NCI-H1105 (cell line): ENCODE measurements around the gene LAMB4.

ENCODE experiments used
- DNase-seq: peaks from one replicate; lab custom pipeline; 2025; lab: John Stamatoyannopoulos, UW

LAMB4 gene

GRCh38 chr7:108104324-108104723 is 25.8 kb downstream of the LAMB4 start:
- DNase-seq = no peak

- no peak for DNase-seq
Observed at GRCh38 chr7:108103558-108104298, 26.4 kb downstream of the LAMB4 start.

- DNase-seq = no peak
Observed at GRCh38 chr7:108102671-108103312, 27.4 kb downstream of the LAMB4 start.

GRCh38 chr7:108101759-108102158 is 28.4 kb downstream of the LAMB4 start:
- DNase-seq = no peak

- DNase-seq = no peak
Observed at GRCh38 chr7:108099713-108100112, 30.4 kb downstream of the LAMB4 start.

- DNase-seq = no peak
Observed at GRCh38 chr7:108097703-108098102, 32.5 kb downstream of the LAMB4 start.

- DNase-seq = no peak
Observed at GRCh38 chr7:108096996-108097395, 33.2 kb downstream of the LAMB4 start.

- DNase-seq = no peak
Observed at GRCh38 chr7:108094933-108095710, 35.0 kb downstream of the LAMB4 start.

GRCh38 chr7:108094346-108094745 is 35.8 kb downstream of the LAMB4 start:
- DNase-seq = no peak

- DNase-seq = no peak
Observed at GRCh38 chr7:108093851-108094331, 36.3 kb downstream of the LAMB4 start.

GRCh38 chr7:108093341-108093740 is 36.8 kb downstream of the LAMB4 start:
- no peak for DNase-seq

- DNase-seq = no peak
Observed at GRCh38 chr7:108091461-108091831, 38.7 kb downstream of the LAMB4 start.

GRCh38 chr7:108090791-108091460 is 39.2 kb downstream of the LAMB4 start:
- DNase-seq = no peak

- DNase-seq = no peak
Observed at GRCh38 chr7:108089381-108089780, 40.8 kb downstream of the LAMB4 start.

- DNase-seq = no peak
Observed at GRCh38 chr7:108088729-108089128, 41.4 kb downstream of the LAMB4 start.

GRCh38 chr7:108087778-108088177 is 42.4 kb downstream of the LAMB4 start:
- DNase-seq = no peak

GRCh38 chr7:108086962-108087361 is 43.2 kb downstream of the LAMB4 start:
- no peak for DNase-seq

GRCh38 chr7:108086546-108086945 is 43.6 kb downstream of the LAMB4 start:
- DNase-seq = no peak

GRCh38 chr7:108083980-108084379 is 46.2 kb downstream of the LAMB4 start:
- DNase-seq = no peak

GRCh38 chr7:108079648-108080591 is 50.2 kb downstream of the LAMB4 start:
- no peak for DNase-seq

GRCh38 chr7:108079276-108079647 is 50.9 kb downstream of the LAMB4 start:
- no peak for DNase-seq
